ENCODE results near the gene PLAAT5. TPM values are rescaled to one million over a fixed set of nuclear protein-coding genes. Genes with fewer than 3 reads are reported as not detected.
A peak's percentile ranks its signal among the peaks of the same experiment; 100 is the strongest.

The PLAAT5 gene
- polyA plus RNA-seq, 3 donors, result 0.07 to 0.62 TPM; not detected in 1

GRCh38 chr11:63489879-63490278 lies 1.1 kb downstream of the PLAAT5 start:
- Mint-ChIP-seq H3K36me3 (peaks cover 1 to 11% of the 10 kb centered on the region in 2 donors), H3K9me3 (peaks cover 12 to 24% (median 15%) of the 10 kb centered on the region in 7 donors), H3K27me3 (ENCODE audit: low read depth in 3 of 3) (peaks cover 15 to 35% (median 18%) of the 10 kb centered on the region in 3 donors), H3K4me1 (peaks cover 39% of the 10 kb centered on the region), H3K27ac (no peak overlapping the region), H3K4me3 (peak overlapping the region in 1 of 2 donors; percentile 83)
- Histone ChIP-seq H3K27ac (ENCODE audit: low read depth in 1 of 2, low read length in 2 of 2) (no peak overlapping the region), H3K4me1 (ENCODE audit: control insufficient read depth in 1 of 2, insufficient read depth in 2 of 2, low read length in 2 of 2) (peaks cover 36 to 40% of the 10 kb centered on the region in 2 donors), H2AFZ (ENCODE audit: insufficient read depth, low read depth, low read length, poor library complexity, severe bottlenecking) (no peak overlapping the region), H4K20me1 (ENCODE audit: insufficient read depth, low read length) (no peaks in the 10 kb centered on the region), H3K27me3 (ENCODE audit: control insufficient read depth in 2 of 2, insufficient read depth in 2 of 2, low read length in 2 of 2) (peaks cover 11 to 26% of the 10 kb centered on the region in 2 donors), H3K36me3 (replicated peaks in 1 of 2; ENCODE audit: control insufficient read depth in 1 of 2, insufficient read depth in 2 of 2, low read length in 2 of 2) (no peaks in the 10 kb centered on the region), H3K79me2 (ENCODE audit: insufficient read depth, low read length) (no peaks in the 10 kb centered on the region), H3K4me3 (replicated peaks in 1 of 3; ENCODE audit: low read depth in 2 of 3, low read length in 3 of 3) (no peak overlapping the region), H3K4me2 (replicated peaks; ENCODE audit: extremely low read depth, low read length, poor library complexity, severe bottlenecking) (peak overlapping the region; percentile 83), H3K9me3 (replicated peaks in 1 of 2; ENCODE audit: control insufficient read depth in 1 of 2, insufficient read depth in 1 of 2, low read length in 2 of 2) (peaks cover 0 to 11% of the 10 kb centered on the region in 2 donors), H3K9ac (ENCODE audit: insufficient read depth, low read length, poor library complexity, severe bottlenecking) (no peak overlapping the region)
- 43% methylated on average over 2 of the region's 3 CpGs for WGBS (ENCODE audit: insufficient coverage)
- TF ChIP-seq CTCF (IDR thresholded peaks at IDR 0.05), result no peak
- intact Hi-C loops (cut with micrococcal nuclease), result no loop called here
- DNase-seq, result no peak

GRCh38 chr11:63488789-63489188 lies 2.2 kb downstream of the PLAAT5 start:
- no peaks in the 10 kb centered on the region for H3K36me3 ChIP-seq (replicated peaks in 1 of 2; ENCODE audit: control insufficient read depth in 1 of 2, insufficient read depth in 2 of 2, low read length in 2 of 2)
- no peak overlapping the region for H3K9ac ChIP-seq (ENCODE audit: insufficient read depth, low read length, poor library complexity, severe bottlenecking)
- H3K4me1 ChIP-seq (ENCODE audit: control insufficient read depth in 1 of 2, insufficient read depth in 2 of 2, low read length in 2 of 2), result peaks cover 36 to 40% of the 10 kb centered on the region in 2 donors
- H3K27ac Mint-ChIP-seq, result no peak overlapping the region
- whole genome bisulfite sequencing (ENCODE audit: insufficient coverage), result no CpG with 5 or more reads among the region's 1 CpG
- no peak overlapping the region for H3K4me2 ChIP-seq (replicated peaks; ENCODE audit: extremely low read depth, low read length, poor library complexity, severe bottlenecking)
- peaks cover 3 to 10% of the 10 kb centered on the region in 2 donors for H3K36me3 Mint-ChIP-seq
- no peak for TF ChIP-seq CTCF (IDR thresholded peaks at IDR 0.05)
- H3K27me3 ChIP-seq (ENCODE audit: control insufficient read depth in 2 of 2, insufficient read depth in 2 of 2, low read length in 2 of 2), result peaks cover 13 to 26% of the 10 kb centered on the region in 2 donors
- H3K27ac ChIP-seq (ENCODE audit: low read depth in 1 of 2, low read length in 2 of 2), result no peak overlapping the region
- H3K9me3 Mint-ChIP-seq, result peaks cover 16 to 32% (median 22%) of the 10 kb centered on the region in 7 donors
- no peaks in the 10 kb centered on the region for H4K20me1 ChIP-seq (ENCODE audit: insufficient read depth, low read length)
- H3K27me3 Mint-ChIP-seq (ENCODE audit: low read depth in 3 of 3), result peaks cover 18 to 44% (median 20%) of the 10 kb centered on the region in 3 donors
- DNase-seq, result no peak
- peaks cover 0 to 15% of the 10 kb centered on the region in 2 donors for H3K9me3 ChIP-seq (replicated peaks in 1 of 2; ENCODE audit: control insufficient read depth in 1 of 2, insufficient read depth in 1 of 2, low read length in 2 of 2)
- no peak overlapping the region for H3K4me3 ChIP-seq (replicated peaks in 1 of 3; ENCODE audit: low read depth in 2 of 3, low read length in 3 of 3)
- no peaks in the 10 kb centered on the region for H3K79me2 ChIP-seq (ENCODE audit: insufficient read depth, low read length)
- no peak overlapping the region for H3K4me3 Mint-ChIP-seq
- peaks cover 39% of the 10 kb centered on the region for H3K4me1 Mint-ChIP-seq
- no peak overlapping the region for H2AFZ ChIP-seq (ENCODE audit: insufficient read depth, low read depth, low read length, poor library complexity, severe bottlenecking)
- intact Hi-C loops (cut with micrococcal nuclease), result no loop called here
